Measurements from ENCODE around the gene GDPD3. TPM values are rescaled to one million over a fixed set of nuclear protein-coding genes. Genes with fewer than 3 reads are reported as not detected.

GDPD3 gene
- total RNA-seq, 2 experiments from 2014 or later: 4.5 to 5.7 TPM

- Mint-ChIP-seq H3K9me3 (no peaks in the 10 kb centered on the region), H3K4me3 (peak within 1 kb of the TSS; percentile 91), H3K4me1 (ENCODE audit: low read depth) (peaks cover 30% of the 10 kb centered on the region), H3K27ac (peak within 1 kb of the TSS; percentile 100), H3K27me3 (no peaks in the 10 kb centered on the region), H3K36me3 (ENCODE audit: low read depth) (peaks cover 61% of the 10 kb centered on the region)
- intact Hi-C loops (cut with micrococcal nuclease): loop anchor here (10.0 kb wide), 1 partner anchor 309 kb away; the partner anchor contains the start of genes MYL11 and TBC1D10B
- ATAC-seq (peak; percentile 87), DNase-seq (peak; percentile 99)
- TF ChIP-seq CTCF (IDR thresholded peaks at IDR 0.05): no peak
- ChIA-PET CTCF (interaction anchor here (1.0 to 3.2 kb wide), 5 partner anchors 10 to 249 kb away, joined by 4 to 14 read pairs (median 10); partner anchors contain the start of genes PAGR1 and TBX6), POLR2A (interaction anchor here (0.5 to 6.3 kb wide), 20 partner anchors 11 to 585 kb away, joined by 3 to 83 read pairs (median 4); partner anchors contain the start of genes CORO1A, GDPD3, HIRIP3 and INO80E)
These were observed 48.0 kb downstream of the GDPD3 start, which contains the start of gene ALDOA for GRCh38 chr16:30065102-30065942. TSS of gene ALDOA (plus strand) at chr16:30065760. CDS start at chr16:30066898, 1,138 bp downstream.

GRCh38 chr16:30064729-30065101 lies 48.6 kb downstream of the GDPD3 start:
- Mint-ChIP-seq H3K4me1 (ENCODE audit: low read depth) (peaks cover 29% of the 10 kb centered on the region), H3K27me3 (no peaks in the 10 kb centered on the region), H3K36me3 (ENCODE audit: low read depth) (peaks cover 55% of the 10 kb centered on the region), H3K9me3 (no peaks in the 10 kb centered on the region), H3K4me3 (peak overlapping the region; percentile 91), H3K27ac (peak overlapping the region; percentile 100)
- POLR2A ChIA-PET: interaction anchor here (1.0 to 6.3 kb wide), 12 partner anchors 10 to 586 kb away, joined by 3 to 83 read pairs (median 6); partner anchors contain the start of genes HIRIP3, INO80E, KIF22 and MAPK3
- intact Hi-C loops (cut with micrococcal nuclease): loop anchor here (10.0 kb wide), 1 partner anchor 310 kb away; the partner anchor contains the start of genes MYL11 and TBC1D10B
- CTCF ChIA-PET: interaction anchor here (2.0 to 3.2 kb wide), 3 partner anchors 9 to 249 kb away, joined by 5 to 14 read pairs (median 10); partner anchors contain the start of genes PAGR1 and TBX6
- no peak for TF ChIP-seq CTCF (IDR thresholded peaks at IDR 0.05)
- DNase-seq (no peak), ATAC-seq (no peak)

GRCh38 chr16:30063893-30064728 lies 49.2 kb downstream of the GDPD3 start:
- ChIA-PET CTCF (interaction anchor here (0.6 to 3.2 kb wide), 6 partner anchors 9 to 248 kb away, joined by 3 to 14 read pairs (median 8); partner anchors contain the start of genes PAGR1 and TBX6), POLR2A (interaction anchor here (1.1 to 6.3 kb wide), 11 partner anchors 10 to 586 kb away, joined by 3 to 83 read pairs (median 6); partner anchors contain the start of genes KIF22, PPP4C, PRR14 and TBX6)
- Mint-ChIP-seq H3K27ac (peak overlapping the region; percentile 100), H3K9me3 (no peaks in the 10 kb centered on the region), H3K27me3 (no peaks in the 10 kb centered on the region), H3K4me1 (ENCODE audit: low read depth) (peaks cover 24% of the 10 kb centered on the region), H3K36me3 (ENCODE audit: low read depth) (peaks cover 49% of the 10 kb centered on the region), H3K4me3 (peak overlapping the region; percentile 91)
- no peak for TF ChIP-seq CTCF (IDR thresholded peaks at IDR 0.05)
- ATAC-seq: peak; percentile 34
- peak; percentile 87 for DNase-seq
- intact Hi-C loops (cut with micrococcal nuclease): loop anchor here (10.0 kb wide), 1 partner anchor 311 kb away; the partner anchor contains the start of genes MYL11 and TBC1D10B

- H3K36me3 Mint-ChIP-seq (ENCODE audit: low read depth): peaks cover 42% of the 10 kb centered on the region
- no peak for DNase-seq
- peak overlapping the region; percentile 91 for H3K4me3 Mint-ChIP-seq
- H3K27me3 Mint-ChIP-seq: no peaks in the 10 kb centered on the region
- POLR2A ChIA-PET: interaction anchor here (0.8 to 6.3 kb wide), 8 partner anchors 9 to 339 kb away, joined by 3 to 83 read pairs (median 5); partner anchors contain the start of genes PPP4C and TBX6
- CTCF ChIA-PET: interaction anchor here (0.6 to 2.2 kb wide), 6 partner anchors 8 to 32 kb away, joined by 3 to 10 read pairs (median 4); partner anchors contain the start of gene TBX6
- H3K27ac Mint-ChIP-seq: peak overlapping the region; percentile 100
- peaks cover 18% of the 10 kb centered on the region for H3K4me1 Mint-ChIP-seq (ENCODE audit: low read depth)
- intact Hi-C loops (cut with micrococcal nuclease): loop anchor here (10.0 kb wide), 1 partner anchor 311 kb away; the partner anchor contains the start of genes MYL11 and TBC1D10B
- TF ChIP-seq CTCF (IDR thresholded peaks at IDR 0.05): no peak
- ATAC-seq: no peak
- no peaks in the 10 kb centered on the region for H3K9me3 Mint-ChIP-seq
These were observed 50.0 kb downstream of the GDPD3 start for GRCh38 chr16:30063278-30063892.
